Loucy (cell line): Measurements from ENCODE around the gene KRTAP1-5.

Experiments
- H2AFZ ChIP-seq: fragments of 200-600 bp; sonication (generic); 2 replicates; pipeline ENCODE4 v1.6.0; 2016; ENCODE audit warnings: antibody characterized with exemption, mild to moderate bottlenecking, low read length, moderate library complexity
- H3F3A ChIP-seq: fragments of 200-600 bp; 2 replicates; pipeline ENCODE4 v1.6.0; 2016; ENCODE audit warnings: antibody characterized with exemption, low read depth, mild to moderate bottlenecking
- H3K27me3 ChIP-seq: fragments of 200-600 bp; sonication (generic); 2 replicates; pipeline ENCODE4 v1.6.1; 2014; ENCODE audit warnings: low read length, mild to moderate bottlenecking; ENCODE audit not compliant: insufficient read depth, poor library complexity, severe bottlenecking
- H3K36me3 ChIP-seq: fragments of 200-600 bp; sonication (generic); 2 replicates; pipeline ENCODE4 v1.6.1; 2016; ENCODE audit warnings: low read length; ENCODE audit not compliant: insufficient read depth
- H3K4me1 ChIP-seq: fragments of 200-600 bp; sonication (generic); 2 replicates; pipeline ENCODE4 v1.5.1; 2014; ENCODE audit warnings: low read length, mild to moderate bottlenecking; ENCODE audit not compliant: insufficient read depth, poor library complexity, severe bottlenecking
- H3K4me2 ChIP-seq: fragments of 200-600 bp; sonication (generic); 2 replicates; pipeline ENCODE4 v1.6.0; 2014; ENCODE audit warnings: antibody characterized with exemption, low read length, low read depth, mild to moderate bottlenecking; ENCODE audit not compliant: poor library complexity, severe bottlenecking
- H3K4me3 ChIP-seq: fragments of 200-600 bp; sonication (generic); 2 replicates; pipeline ENCODE4 v1.5.1; 2014; ENCODE audit warnings: low read length, mild to moderate bottlenecking, mixed read lengths; ENCODE audit not compliant: poor library complexity, severe bottlenecking
- H3K79me2 ChIP-seq: fragments of 200-600 bp; sonication (generic); 2 replicates; pipeline ENCODE4 v1.6.1; 2014; ENCODE audit warnings: low read length; ENCODE audit not compliant: insufficient read depth
- H3K9ac ChIP-seq: fragments of 200-600 bp; sonication (generic); 2 replicates; pipeline ENCODE4 v1.6.0; 2014; ENCODE audit warnings: mild to moderate bottlenecking, low read depth, low read length, moderate library complexity; ENCODE audit not compliant: poor library complexity, severe bottlenecking
- H3K9me2 ChIP-seq: fragments of 200-600 bp; sonication (generic); replicated peaks from 2 replicates; pipeline ENCODE4 v1.6.1; 2016; ENCODE audit warnings: low read depth, low read length, mixed read lengths
- H3K9me3 ChIP-seq: fragments of 200-600 bp; sonication (generic); 2 replicates; pipeline ENCODE4 v1.6.1; 2014; ENCODE audit warnings: mild to moderate bottlenecking, antibody characterized with exemption, low read length, low read depth; ENCODE audit not compliant: insufficient read depth
- H4K20me1 ChIP-seq: fragments of 200-600 bp; sonication (generic); 2 replicates; pipeline ENCODE4 v1.6.0; 2014; ENCODE audit warnings: antibody characterized with exemption, low read length, mild to moderate bottlenecking; ENCODE audit not compliant: insufficient read depth, poor library complexity, severe bottlenecking
- EZH2phosphoT487 ChIP-seq: fragments of 200-600 bp; IDR thresholded peaks from 2 replicates; pipeline ENCODE4 v1.6.1; 2018; ENCODE audit warnings: antibody characterized with exemption, mild to moderate bottlenecking, moderate library complexity, borderline replicate concordance
- TF ChIP-seq, protein P1 (sequence below): fragments of 200-600 bp; sonication (generic); conservative IDR thresholded peaks from 2 replicates; pipeline ENCODE4 v1.5.1; 2014; ENCODE audit warnings: mild to moderate bottlenecking, antibody characterized with exemption, low read length

Gene KRTAP1-5

DNA sequence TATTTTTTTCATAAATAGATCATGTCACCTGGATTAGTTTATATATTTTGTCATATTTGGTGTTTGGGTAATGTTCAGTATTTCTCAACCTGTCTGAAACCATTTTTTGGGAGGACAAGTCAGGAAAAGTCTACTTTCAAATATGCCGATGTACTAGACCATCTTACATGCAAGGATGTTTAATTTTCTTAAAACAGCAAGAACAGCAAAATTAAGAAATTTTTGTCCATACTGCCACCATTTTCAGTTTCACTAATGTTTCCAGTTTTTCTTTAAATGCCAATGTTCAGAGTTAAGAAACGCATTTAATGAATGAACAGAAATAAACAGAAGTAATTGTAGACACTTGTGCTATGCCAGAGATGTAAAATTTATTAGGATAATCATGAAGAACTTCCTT is 33.9 kb downstream of the KRTAP1-5 start:
- no peaks in the 10 kb centered on the region for H3K27me3 ChIP-seq
- H3K4me3 ChIP-seq, result no peak overlapping the region
- no peaks in the 10 kb centered on the region for H3K9me3 ChIP-seq
- H3K4me1 ChIP-seq, result no peaks in the 10 kb centered on the region
- no peaks in the 10 kb centered on the region for H3K9me2 ChIP-seq
- no peaks in the 10 kb centered on the region for H3K36me3 ChIP-seq
- no peaks in the 10 kb centered on the region for H3F3A ChIP-seq
- no peak for TF ChIP-seq EZH2phosphoT487
- TF ChIP-seq, protein P1, sequence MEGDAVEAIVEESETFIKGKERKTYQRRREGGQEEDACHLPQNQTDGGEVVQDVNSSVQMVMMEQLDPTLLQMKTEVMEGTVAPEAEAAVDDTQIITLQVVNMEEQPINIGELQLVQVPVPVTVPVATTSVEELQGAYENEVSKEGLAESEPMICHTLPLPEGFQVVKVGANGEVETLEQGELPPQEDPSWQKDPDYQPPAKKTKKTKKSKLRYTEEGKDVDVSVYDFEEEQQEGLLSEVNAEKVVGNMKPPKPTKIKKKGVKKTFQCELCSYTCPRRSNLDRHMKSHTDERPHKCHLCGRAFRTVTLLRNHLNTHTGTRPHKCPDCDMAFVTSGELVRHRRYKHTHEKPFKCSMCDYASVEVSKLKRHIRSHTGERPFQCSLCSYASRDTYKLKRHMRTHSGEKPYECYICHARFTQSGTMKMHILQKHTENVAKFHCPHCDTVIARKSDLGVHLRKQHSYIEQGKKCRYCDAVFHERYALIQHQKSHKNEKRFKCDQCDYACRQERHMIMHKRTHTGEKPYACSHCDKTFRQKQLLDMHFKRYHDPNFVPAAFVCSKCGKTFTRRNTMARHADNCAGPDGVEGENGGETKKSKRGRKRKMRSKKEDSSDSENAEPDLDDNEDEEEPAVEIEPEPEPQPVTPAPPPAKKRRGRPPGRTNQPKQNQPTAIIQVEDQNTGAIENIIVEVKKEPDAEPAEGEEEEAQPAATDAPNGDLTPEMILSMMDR, result no peak
- no peaks in the 10 kb centered on the region for H3K79me2 ChIP-seq
- no peak overlapping the region for H3K9ac ChIP-seq
- no peaks in the 10 kb centered on the region for H4K20me1 ChIP-seq
- H3K4me2 ChIP-seq, result no peak overlapping the region
- no peak overlapping the region for H2AFZ ChIP-seq

DNA sequence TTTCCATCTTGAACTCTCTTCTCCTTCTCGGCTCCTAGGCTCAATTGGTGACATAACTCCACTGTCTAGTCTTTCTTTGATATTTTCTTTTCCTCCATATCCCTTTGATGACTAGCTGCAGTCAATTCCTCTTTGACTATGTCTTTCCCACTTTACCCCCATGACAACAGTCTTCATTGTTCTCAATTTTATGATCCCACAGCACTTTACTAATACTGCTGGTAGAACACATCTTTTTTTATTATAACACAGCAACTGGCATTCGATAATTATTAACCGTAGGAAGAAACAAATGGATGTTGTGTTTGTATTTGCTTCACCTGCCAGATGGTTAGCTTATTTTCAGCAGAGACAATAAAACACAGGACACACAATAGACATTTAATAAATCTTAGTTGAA is 34.3 kb downstream of the KRTAP1-5 start:
- H3K4me2 ChIP-seq, result no peak overlapping the region
- H2AFZ ChIP-seq, result no peak overlapping the region
- no peaks in the 10 kb centered on the region for H4K20me1 ChIP-seq
- H3K4me3 ChIP-seq, result no peak overlapping the region
- H3K9ac ChIP-seq, result no peak overlapping the region
- TF ChIP-seq, protein P1, result no peak
- TF ChIP-seq EZH2phosphoT487, result no peak
- no peaks in the 10 kb centered on the region for H3F3A ChIP-seq
- H3K27me3 ChIP-seq, result no peaks in the 10 kb centered on the region
- no peaks in the 10 kb centered on the region for H3K36me3 ChIP-seq
- H3K79me2 ChIP-seq, result no peaks in the 10 kb centered on the region
- no peaks in the 10 kb centered on the region for H3K9me3 ChIP-seq
- no peaks in the 10 kb centered on the region for H3K9me2 ChIP-seq
- H3K4me1 ChIP-seq, result no peaks in the 10 kb centered on the region

DNA sequence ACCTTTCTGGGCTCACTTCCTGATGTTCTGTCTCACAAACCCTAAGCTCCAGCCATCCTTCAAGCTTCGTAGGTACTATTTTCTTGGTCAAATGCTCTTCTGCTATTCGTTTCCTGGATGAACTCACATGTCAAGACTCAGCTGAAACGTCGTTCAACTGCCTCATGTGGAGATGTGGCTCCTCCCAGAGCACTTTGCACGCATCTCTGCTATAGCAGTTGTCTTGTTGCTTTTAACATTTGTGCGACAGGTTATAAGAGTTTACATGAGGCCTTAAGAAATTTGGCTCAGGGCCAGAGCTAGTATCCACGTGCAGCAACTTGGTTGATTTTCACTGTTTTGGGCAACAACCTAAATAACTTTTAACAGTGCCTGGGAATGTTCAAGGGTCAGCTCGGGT is 40.1 kb downstream of the KRTAP1-5 start:
- Histone ChIP-seq H3K4me1 (no peaks in the 10 kb centered on the region), H3K4me2 (no peak overlapping the region), H3K9me2 (no peaks in the 10 kb centered on the region), H3K9me3 (no peaks in the 10 kb centered on the region), H3K36me3 (no peaks in the 10 kb centered on the region), H4K20me1 (no peaks in the 10 kb centered on the region), H3K27me3 (peaks cover 12% of the 10 kb centered on the region), H3F3A (no peaks in the 10 kb centered on the region), H3K79me2 (no peaks in the 10 kb centered on the region), H3K4me3 (no peak overlapping the region), H3K9ac (no peak overlapping the region), H2AFZ (no peak overlapping the region)
- no peak for TF ChIP-seq EZH2phosphoT487
- TF ChIP-seq, protein P1, result no peak
